Activated T-cell treated with anti-CD3 and anti-CD28 coated beads, Interleukin-2, amount 50 U/mL, for 48 hours (primary cell): ENCODE measurements around the gene NT5E.
"Not testable (repeated sequence)": the region's sequence is repeated elsewhere in the genome, so short reads cannot be mapped to it uniquely, and the experiment has no call there.

Experiments
- DNase-seq, 2 experiments: peaks; one replicate each; pipeline ENCODE4 v3.0.0-alpha.2; 2020

The NT5E gene

GRCh38 chr6:85449818-85450759 is at the start of gene NT5E:
NT5E (plus strand) TSS chr6:85450083; CDS start chr6:85450140, 57 bp downstream.
- DNase-seq, result peak; percentile 73 to 77

- DNase-seq, result no peak
These were observed 49.6 kb upstream of the NT5E start for GRCh38 chr6:85400331-85400730.

GRCh38 chr6:85401186-85402021 is 48.5 kb upstream of the NT5E start:
- no peak for DNase-seq

GRCh38 chr6:85402071-85402470 is 47.8 kb upstream of the NT5E start:
- no peak for DNase-seq

GRCh38 chr6:85402922-85403321 is 47.0 kb upstream of the NT5E start:
- no peak for DNase-seq

- DNase-seq, result no peak
These were observed 46.4 kb upstream of the NT5E start for GRCh38 chr6:85403331-85404015.

GRCh38 chr6:85404016-85404563 is 45.8 kb upstream of the NT5E start:
- not testable (repeated sequence) for DNase-seq

- DNase-seq, result no peak
These were observed 45.2 kb upstream of the NT5E start for GRCh38 chr6:85404564-85405174.

- no peak for DNase-seq
These were observed 44.6 kb upstream of the NT5E start for GRCh38 chr6:85405175-85405852.

- DNase-seq, result no peak
These were observed 44.1 kb upstream of the NT5E start for GRCh38 chr6:85405853-85406198.

GRCh38 chr6:85406641-85407075 is 43.2 kb upstream of the NT5E start:
- DNase-seq, result no peak

- no peak for DNase-seq
These were observed 41.8 kb upstream of the NT5E start for GRCh38 chr6:85408039-85408438.

- DNase-seq, result no peak
These were observed 36.9 kb upstream of the NT5E start for GRCh38 chr6:85412911-85413430.

- DNase-seq, result no peak
These were observed 33.8 kb upstream of the NT5E start for GRCh38 chr6:85416049-85416448.

GRCh38 chr6:85416766-85417165 is 33.1 kb upstream of the NT5E start:
- no peak for DNase-seq

- no peak for DNase-seq
These were observed 32.5 kb upstream of the NT5E start for GRCh38 chr6:85417336-85417735.

- no peak for DNase-seq
These were observed 31.8 kb upstream of the NT5E start for GRCh38 chr6:85418059-85418458.

GRCh38 chr6:85419046-85419759 is 30.7 kb upstream of the NT5E start:
- DNase-seq, result no peak

GRCh38 chr6:85420551-85420950 is 29.3 kb upstream of the NT5E start:
- DNase-seq, result no peak

- DNase-seq, result no peak
These were observed 28.7 kb upstream of the NT5E start for GRCh38 chr6:85421181-85421580.

GRCh38 chr6:85421972-85422371 is 27.9 kb upstream of the NT5E start:
- DNase-seq, result no peak
